ENCODE measurements around the gene ADCY1.

The ADCY1 gene

GRCh38 chr7:45590679-45591057 lies 16.5 kb downstream of the ADCY1 start:
- no peak overlapping the region for H3K4me3 ChIP-seq (ENCODE audit: low read depth, low read length)
- TF ChIP-seq CTCF (IDR thresholded peaks at IDR 0.05; ENCODE audit: low read depth, low read length), result no peak

GRCh38 chr7:45591101-45591906 lies 17.1 kb downstream of the ADCY1 start:
- no peak for TF ChIP-seq CTCF (IDR thresholded peaks at IDR 0.05; ENCODE audit: low read depth, low read length)

DNA sequence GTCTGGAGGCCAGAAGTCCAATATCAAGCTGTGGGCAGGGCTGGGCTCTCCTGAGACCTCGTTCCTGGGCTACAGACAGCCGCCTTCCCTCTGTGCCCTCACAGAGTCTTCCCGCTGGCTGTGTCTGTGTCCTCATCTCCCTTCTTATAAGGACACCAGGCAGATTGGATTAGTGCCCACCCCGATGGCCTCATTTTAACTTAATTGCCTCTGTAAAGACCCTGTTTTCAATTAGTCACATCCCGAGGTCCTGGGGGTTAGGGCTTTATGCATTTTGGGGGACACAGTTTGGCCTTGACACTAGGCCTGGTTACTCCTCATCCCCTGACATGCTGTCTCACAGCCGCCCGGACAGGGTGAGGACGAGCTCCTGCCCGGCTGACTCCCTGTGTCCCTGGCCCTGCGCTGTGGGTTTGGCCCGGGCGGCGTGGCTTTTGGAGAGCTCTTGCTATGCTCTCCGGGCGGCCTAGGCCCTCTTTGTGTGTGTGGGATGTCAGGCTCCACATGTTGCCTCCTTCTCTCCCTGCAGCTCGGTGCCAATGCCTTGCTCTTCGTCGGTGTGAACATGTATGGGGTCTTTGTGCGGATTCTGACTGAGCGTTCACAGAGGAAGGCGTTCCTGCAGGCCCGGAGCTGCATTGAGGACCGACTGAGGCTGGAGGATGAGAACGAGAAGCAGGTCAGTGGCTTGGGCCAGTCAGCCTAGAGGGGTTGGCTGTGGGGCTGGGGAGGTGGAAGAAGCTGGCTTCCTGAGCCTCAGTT lies 18.2 kb downstream of the ADCY1 start:
- TF ChIP-seq CTCF (IDR thresholded peaks at IDR 0.05; ENCODE audit: low read depth, low read length), result no peak
- no peak overlapping the region for H3K4me3 ChIP-seq (ENCODE audit: low read depth, low read length)

More at GRCh38 chr7:45591101-45591906, 17.1 kb downstream of the ADCY1 start:
- no peak overlapping the region for H3K4me3 ChIP-seq (ENCODE audit: low read depth, low read length)

- H3K4me3 ChIP-seq (ENCODE audit: low read depth, low read length), result no peak overlapping the region
- TF ChIP-seq CTCF (IDR thresholded peaks at IDR 0.05; ENCODE audit: low read depth, low read length), result no peak
These were observed 19.0 kb downstream of the ADCY1 start for GRCh38 chr7:45593121-45593541.

GRCh38 chr7:45593877-45594276 lies 19.7 kb downstream of the ADCY1 start:
- TF ChIP-seq CTCF (IDR thresholded peaks at IDR 0.05; ENCODE audit: low read depth, low read length), result no peak
- H3K4me3 ChIP-seq (ENCODE audit: low read depth, low read length), result no peak overlapping the region

DNA sequence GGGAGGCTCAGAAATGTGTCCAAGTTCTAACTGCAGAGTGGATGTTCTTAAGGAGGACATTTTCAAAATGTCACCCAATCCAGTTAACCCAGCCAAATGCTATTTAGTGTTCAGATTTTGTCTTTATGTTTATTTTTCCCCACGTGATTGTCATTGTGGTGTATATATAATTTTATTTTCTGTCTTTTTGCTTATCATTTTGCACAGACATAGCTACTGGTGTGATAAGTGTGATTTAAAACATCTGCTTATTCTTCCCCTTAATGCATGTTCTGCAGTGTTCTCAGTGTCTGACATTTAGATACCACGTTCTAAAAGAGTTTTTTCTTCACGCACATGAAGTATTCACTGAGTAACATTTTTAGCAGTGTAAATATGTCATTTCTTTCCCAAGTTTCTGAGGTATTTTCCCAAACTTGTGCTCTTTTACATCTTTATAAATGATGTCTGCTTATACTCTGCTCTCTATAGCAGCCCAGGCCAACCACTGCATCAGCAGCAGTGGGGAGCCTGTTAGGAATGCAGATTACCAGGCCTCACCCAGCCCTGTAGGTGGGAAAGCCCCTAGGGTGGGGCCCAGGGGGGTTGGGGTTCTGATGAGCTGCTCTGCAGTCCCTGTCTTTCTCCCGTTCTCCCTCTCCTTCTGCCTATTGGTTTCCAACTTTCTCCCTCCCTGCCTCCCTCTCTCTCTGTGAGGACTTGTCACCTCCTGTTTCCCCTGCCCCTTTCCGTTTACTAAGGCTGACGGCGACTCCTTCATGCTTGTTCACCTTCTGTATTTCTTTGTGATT lies 20.8 kb downstream of the ADCY1 start:
- no peak overlapping the region for H3K4me3 ChIP-seq (ENCODE audit: low read depth, low read length)
- TF ChIP-seq CTCF (IDR thresholded peaks at IDR 0.05; ENCODE audit: low read depth, low read length), result no peak
